Tibial nerve (tissue), 3 donors: ENCODE results near the gene ANO7.

ENCODE experiments used
- CTCF ChIP-seq, 5 experiments: fragments of 200-600 bp in 3 of 5; fragments of 450-650 bp in 2 of 5; sonication (generic) in 3 of 5; IDR thresholded peaks; one replicate each; pipeline ENCODE4 v1.5.1; 2016 to 2019; ENCODE audit warnings: antibody characterized with exemption in 5 of 5, mild to moderate bottlenecking in 3 of 5, moderate library complexity in 2 of 5
- POLR2A ChIP-seq, 2 donors: fragments of 450-650 bp; IDR thresholded peaks; one replicate each; pipeline ENCODE4 v1.6.1; 2017; ENCODE audit warnings: antibody characterized with exemption in 2 of 2, mild to moderate bottlenecking in 2 of 2, moderate library complexity in 2 of 2

- TF ChIP-seq CTCF (IDR thresholded peaks at IDR 0.05) (no peak), POLR2A (IDR thresholded peaks at IDR 0.05) (no peak)
Measured at GRCh38 chr2:241201445-241202267, 13.2 kb downstream of the ANO7 start.
